SKM-1 treated with dmso at 0.1 percent for 144 hours (cell line): Measurements from ENCODE around the gene CD300LG.
"Not testable (repeated sequence)": the region's sequence is repeated elsewhere in the genome, so short reads cannot be mapped to it uniquely, and the experiment has no call there.

Source experiments
- DNase-seq: peaks from one replicate; lab custom pipeline; 2025; ENCODE audit not compliant: unreplicated experiment; lab: John Stamatoyannopoulos, UW

CD300LG gene

GRCh38 chr17:43823350-43824084 is 23.5 kb upstream of the CD300LG start:
- DNase-seq, result no peak

DNA sequence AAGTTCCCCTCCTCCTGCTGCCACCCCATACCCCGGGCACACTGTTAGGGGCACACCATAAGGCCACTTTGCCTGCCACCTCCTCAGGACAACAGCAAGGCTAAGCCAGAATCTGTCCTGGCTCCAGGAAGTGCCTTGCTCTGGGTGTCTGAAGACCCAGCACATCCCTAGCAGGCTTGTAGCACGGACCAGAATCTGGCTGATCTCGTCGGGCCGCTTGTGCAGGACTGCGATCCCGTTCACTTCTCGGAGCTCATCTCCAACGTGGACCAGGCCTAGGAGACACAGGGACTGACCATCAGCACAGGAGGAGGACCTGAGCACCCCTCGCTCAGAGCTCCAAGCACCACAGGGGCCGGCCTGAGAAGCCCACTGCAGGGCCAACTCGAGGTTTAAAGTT is 21.4 kb upstream of the CD300LG start:
- no peak for DNase-seq

DNA sequence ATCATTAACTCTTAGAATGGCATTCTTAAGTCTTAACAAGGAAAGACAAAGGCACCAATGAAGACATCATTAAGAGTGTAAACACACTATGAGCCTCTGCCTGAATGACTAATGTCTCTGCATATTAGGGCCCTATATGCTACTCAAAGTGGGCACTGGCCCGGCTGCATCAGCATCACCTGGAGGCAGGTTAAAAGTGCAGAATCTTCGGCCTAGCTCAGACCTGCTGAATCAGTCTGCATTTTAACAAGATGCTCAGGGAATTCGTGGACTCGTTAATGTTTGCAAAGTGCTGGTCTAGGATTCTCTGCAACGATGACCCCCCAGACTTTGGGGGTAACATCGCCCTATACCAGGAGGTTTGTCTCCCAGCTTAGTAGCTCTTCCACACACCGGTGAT is 20.8 kb upstream of the CD300LG start:
- DNase-seq, result no peak

GRCh38 chr17:43827596-43827995 is 19.4 kb upstream of the CD300LG start:
- no peak for DNase-seq

DNA sequence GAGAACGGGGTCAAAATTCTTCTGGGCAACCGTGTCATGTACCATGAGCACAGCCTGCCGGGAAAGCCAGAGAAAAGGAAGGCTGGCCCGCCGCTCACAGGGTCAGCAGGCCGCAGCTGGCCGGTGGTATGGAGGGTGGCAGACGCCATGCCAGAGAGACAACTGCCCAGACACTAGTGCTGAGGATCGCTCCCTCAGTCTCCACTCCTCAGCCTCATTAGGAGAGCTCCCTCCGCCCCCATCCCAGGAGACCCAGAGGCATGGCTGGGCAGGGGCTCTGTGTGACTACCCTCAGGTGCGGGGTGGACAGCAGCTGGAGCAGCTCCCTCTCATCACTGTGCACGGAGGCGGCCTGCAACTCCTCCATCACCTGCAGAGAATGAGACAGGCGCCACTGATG is 17.2 kb upstream of the CD300LG start:
- no peak for DNase-seq

DNA sequence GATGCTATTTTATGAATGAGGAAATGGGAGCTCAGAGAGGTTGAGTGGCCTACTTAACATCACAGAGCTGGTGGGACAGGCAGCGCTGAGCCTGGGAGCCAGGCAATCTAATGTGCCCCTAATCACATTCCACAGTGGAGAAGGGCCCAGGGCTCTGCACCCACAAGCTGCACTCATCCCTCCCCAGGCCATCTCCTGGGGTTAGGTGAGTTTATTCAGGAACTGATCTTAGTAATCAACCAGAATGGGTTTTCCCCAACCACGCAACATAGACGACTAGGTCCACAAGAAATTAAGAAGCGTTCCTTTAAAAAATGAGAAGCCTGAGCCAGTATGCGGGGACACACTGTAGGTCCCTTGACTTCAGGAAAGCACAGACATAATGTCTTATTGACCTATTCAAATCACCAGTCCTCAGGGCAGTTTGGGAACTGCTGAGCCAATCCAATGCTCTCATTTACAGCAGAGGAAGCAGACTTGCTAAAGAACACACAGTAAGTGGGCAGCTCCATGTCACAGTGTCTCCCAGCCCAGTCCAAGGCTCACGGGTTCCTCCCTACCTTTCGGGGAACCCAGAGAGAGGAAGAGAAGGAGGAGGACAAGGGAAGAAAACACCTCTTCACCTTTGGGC is 16.4 kb upstream of the CD300LG start:
- DNase-seq, result no peak

DNA sequence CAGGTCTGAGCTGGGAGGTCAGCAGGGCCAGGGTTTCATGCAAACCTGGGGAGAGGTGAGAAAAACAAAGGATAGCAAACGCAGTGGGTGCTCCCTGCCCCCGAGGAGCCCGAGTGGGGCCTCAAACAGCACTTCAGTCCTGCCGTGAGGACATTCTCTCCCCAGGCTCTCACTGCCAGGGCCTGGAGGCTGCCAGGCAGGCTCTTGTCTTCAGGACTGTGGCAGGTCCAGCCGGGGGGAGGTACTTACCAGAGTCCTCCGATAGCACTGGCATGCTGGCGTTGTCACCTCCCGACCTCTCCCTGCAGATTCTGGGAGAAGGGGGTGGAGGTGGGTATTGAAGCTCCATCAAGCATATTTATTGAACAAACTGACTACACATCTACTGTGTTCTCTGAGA is 15.3 kb upstream of the CD300LG start:
- no peak for DNase-seq

GRCh38 chr17:43832168-43832975 is 14.6 kb upstream of the CD300LG start:
- DNase-seq, result no peak

DNA sequence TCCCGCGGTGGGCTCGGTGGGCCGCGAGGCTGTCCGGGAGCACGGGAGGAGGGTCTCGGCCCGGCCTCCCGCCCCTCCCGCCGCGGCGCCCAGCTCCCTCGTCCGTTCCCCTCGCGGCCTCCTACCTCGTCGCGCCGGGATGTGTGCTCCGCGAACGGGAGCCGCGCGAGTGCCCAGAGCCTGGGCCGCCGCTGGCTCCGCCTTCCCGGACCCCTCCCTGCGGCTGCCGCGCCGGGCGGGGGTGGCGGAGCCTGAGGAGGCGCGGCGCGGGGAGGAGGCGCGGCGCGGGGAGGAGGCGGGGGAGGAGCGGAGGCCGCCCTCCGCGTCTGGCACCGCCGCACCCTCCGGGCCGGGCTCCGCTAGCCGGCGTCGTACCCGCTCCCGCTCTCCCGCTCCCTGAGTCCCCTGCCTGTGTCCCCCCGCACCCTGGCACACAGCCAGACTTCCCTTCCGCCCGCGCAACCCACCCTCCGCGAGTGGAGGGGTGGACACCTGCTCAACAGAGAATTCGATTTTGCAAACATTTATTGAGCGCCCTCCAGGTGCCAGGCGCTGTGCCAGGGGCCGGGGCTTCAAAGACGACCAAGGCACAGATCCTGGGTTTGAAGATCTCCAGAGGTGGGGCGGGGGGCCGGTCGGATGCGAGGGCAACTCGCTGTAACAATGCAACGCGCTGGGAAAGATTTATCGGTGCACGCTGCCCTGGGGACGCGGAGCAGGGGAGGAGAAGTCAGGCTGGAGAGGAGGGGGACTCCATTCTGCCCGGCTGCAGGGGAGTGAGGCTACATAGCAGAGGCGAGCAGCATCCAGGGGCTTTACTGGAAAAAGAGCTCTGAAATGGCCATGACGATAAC is 13.8 kb upstream of the CD300LG start, which contains the start of gene MPP3:
Gene MPP3 (minus strand): TSS at position 171 of the 854 bp plus-strand sequence. CDS start 1,240 bp downstream, outside the sequence.
- DNase-seq, result peak; percentile 33

GRCh38 chr17:43834106-43834505 is 12.9 kb upstream of the CD300LG start:
- no peak for DNase-seq

DNA sequence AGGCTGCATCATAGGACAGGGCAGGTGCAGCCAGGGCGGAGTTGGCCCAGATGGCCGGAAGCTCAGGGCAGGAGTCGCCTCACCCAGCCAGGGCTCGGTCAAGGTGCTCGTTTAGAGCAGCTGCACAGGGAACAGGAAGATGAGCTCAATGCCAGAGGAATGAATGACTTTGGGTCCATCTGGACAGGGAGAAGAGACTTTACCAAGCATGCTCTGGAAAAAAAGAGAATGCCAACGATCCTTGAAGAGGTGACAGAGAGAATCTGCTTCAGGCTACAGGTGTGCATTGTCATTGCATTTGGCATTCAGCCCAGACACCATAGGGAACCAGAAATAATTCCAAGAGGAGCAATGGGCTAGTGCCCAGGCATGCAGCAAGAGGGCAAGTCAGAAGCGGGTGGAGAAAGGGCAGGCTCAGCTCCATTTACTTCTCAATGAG is 7.3 kb upstream of the CD300LG start:
- no peak for DNase-seq

- DNase-seq, result no peak
Observed at GRCh38 chr17:43840814-43841213, 6.2 kb upstream of the CD300LG start.

GRCh38 chr17:43841282-43841681 is 5.7 kb upstream of the CD300LG start:
- no peak for DNase-seq

GRCh38 chr17:43842091-43842974 is 4.6 kb upstream of the CD300LG start:
- not testable (repeated sequence) for DNase-seq

DNA sequence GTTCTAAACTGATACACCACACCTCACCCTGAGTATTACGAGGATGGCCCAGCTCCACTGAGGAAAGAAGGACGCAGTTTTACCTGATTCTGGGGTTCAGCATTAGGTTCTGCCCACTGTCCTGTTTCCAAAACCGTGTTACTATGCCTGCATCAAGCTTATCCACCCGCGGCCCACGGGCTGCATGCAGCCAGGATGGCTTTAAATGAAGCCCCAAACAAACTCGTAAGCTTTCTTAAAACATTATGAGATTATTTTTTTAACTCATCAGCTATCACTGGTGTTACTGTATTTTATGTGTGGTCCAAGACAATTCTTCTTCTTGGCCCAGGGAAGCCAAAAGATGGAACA is 4.0 kb upstream of the CD300LG start:
- DNase-seq, result no peak

DNA sequence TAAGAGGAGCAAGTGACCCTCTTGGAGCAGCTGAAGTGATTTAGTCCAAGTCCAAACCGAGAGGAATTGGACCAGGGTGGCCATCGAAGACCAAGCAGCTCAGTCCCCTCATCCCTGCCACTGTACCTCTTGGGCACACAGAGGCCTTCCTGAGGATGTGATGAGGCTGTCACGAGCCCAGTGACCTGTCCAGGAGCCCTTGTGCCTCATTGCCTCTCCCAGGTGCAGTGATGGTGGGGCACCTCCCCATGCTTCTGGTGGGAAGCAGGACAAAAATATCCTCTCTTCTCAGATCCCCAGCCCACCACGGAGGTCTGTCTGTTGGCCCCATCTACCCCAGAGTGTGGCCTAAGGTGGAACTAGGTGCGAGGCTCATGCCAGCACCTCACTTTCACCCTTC is 2.7 kb upstream of the CD300LG start:
- no peak for DNase-seq

GRCh38 chr17:43845766-43846165 is 1.2 kb upstream of the CD300LG start:
- DNase-seq, result no peak

GRCh38 chr17:43846221-43846712 is 709 bp upstream of the CD300LG start:
- DNase-seq, result peak; percentile 52

DNA sequence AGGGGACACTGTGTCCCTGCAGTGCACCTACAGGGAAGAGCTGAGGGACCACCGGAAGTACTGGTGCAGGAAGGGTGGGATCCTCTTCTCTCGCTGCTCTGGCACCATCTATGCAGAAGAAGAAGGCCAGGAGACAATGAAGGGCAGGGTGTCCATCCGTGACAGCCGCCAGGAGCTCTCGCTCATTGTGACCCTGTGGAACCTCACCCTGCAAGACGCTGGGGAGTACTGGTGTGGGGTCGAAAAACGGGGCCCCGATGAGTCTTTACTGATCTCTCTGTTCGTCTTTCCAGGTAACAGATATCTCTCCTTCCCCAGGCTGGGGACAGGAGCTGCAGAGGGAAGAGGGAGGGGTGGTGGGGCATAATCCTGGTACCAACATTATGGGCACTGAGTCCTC is 1.6 kb downstream of the CD300LG start:
- no peak for DNase-seq

DNA sequence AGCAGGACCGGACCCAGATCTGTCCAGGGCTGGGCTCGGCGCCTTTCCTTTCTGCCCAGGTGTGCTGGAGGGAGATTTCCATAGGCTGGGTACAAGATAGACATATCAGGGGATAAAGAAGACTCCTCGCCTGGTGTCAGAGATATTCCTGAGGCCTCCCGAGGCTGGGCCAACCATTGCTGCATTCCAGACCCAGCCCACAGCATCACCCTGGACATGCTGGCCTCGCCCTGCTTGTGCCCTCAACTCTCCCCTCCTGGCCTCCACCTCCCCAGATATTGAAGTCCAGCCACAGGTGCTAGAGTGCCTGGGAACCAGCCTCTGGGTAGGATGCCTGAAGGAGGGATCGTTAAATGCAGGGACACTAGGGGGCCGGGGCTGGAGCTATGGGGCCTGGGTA is 2.1 kb downstream of the CD300LG start:
- no peak for DNase-seq
